ENCODE measurements around the gene DTNA. TPM values are rescaled to one million over a fixed set of nuclear protein-coding genes. Genes with fewer than 3 reads are reported as not detected.

DTNA gene
- total and polyA plus RNA-seq, 2 of the 8 experiments (the other 6 are each of a cell fraction or from before 2014, with no cell fraction given) = 30.2 to 32.7 TPM

- TF ChIP-seq NRF1 (IDR thresholded peaks at IDR 0.05; ENCODE audit: low read depth, low read length) = no peak
These were observed 14.8 kb upstream of the DTNA start (continued) for GRCh38 chr18:34695310-34695709.
